Transverse colon (tissue), 4 donors: ENCODE results near the gene FJX1. TPM values are rescaled to one million over a fixed set of nuclear protein-coding genes. Genes with fewer than 3 reads are reported as not detected.
"Not testable (repeated sequence)": the region's sequence is repeated elsewhere in the genome, so short reads cannot be mapped to it uniquely, and the experiment has no call there.

Experiments used
- DNase-seq: peaks from one replicate; pipeline ENCODE4 v3.0.0-alpha.2; 2019
- H3K27ac ChIP-seq, 4 donors: fragments of 200-600 bp; sonication (generic); 2 replicates each; pipeline ENCODE4 v1.5.1; 2016 to 2018; ENCODE audit warnings: inconsistent platforms in 4 of 4
- H3K27me3 ChIP-seq: fragments of 200-600 bp; sonication (generic); 2 replicates; pipeline ENCODE4 v1.5.1; 2017; ENCODE audit warnings: inconsistent platforms
- H3K36me3 ChIP-seq, 4 donors: fragments of 200-600 bp; sonication (generic); 2 replicates each; pipeline ENCODE4 v1.5.1; 2017 to 2019; ENCODE audit warnings: inconsistent platforms in 4 of 4
- H3K4me1 ChIP-seq, 4 donors: fragments of 200-600 bp; sonication (generic); 2 replicates each; pipeline ENCODE4 v1.5.1; 2017 to 2020; ENCODE audit warnings: inconsistent platforms in 4 of 4
- H3K4me3 ChIP-seq, 4 donors: fragments of 200-600 bp; sonication (generic); 1 replicate in 1 of 4; 2 replicates in 3 of 4; pipeline versions ENCODE4 v1.5.1 to v1.6.1; 2017 to 2019; ENCODE audit warnings: inconsistent platforms in 4 of 4
- H3K9me3 ChIP-seq, 2 donors: fragments of 200-600 bp; sonication (generic); 2 replicates each; pipeline ENCODE4 v1.5.1; 2017 to 2019; ENCODE audit warnings: inconsistent platforms in 2 of 2
- EP300 ChIP-seq: sonication (generic); formaldehyde crosslinking; IDR thresholded peaks from one replicate; pipeline ENCODE4 v1.6.1; 2017; ENCODE audit warnings: antibody characterized with exemption, low read depth
- POLR2A ChIP-seq: fragments of 450-650 bp; IDR thresholded peaks from one replicate; pipeline ENCODE4 v1.6.1; 2016; ENCODE audit warnings: antibody characterized with exemption, mild to moderate bottlenecking, moderate library complexity
- POLR2AphosphoS5 ChIP-seq, 3 donors: sonication (generic); formaldehyde crosslinking; IDR thresholded peaks; one replicate each; pipeline ENCODE4 v1.6.1; 2016; ENCODE audit warnings: antibody characterized with exemption in 3 of 3
- WGBS, 2 donors: methylation state at CpG; one replicate each; pipeline ENCODE4 v1.1.5; 2018; ENCODE audit warnings: low coverage in 1 of 2; 5-methylcytosine and 5-hydroxymethylcytosine counted together
- in situ Hi-C, 4 donors: fragments of 200-750 bp; cut with MboI; loops; one replicate each; pipeline versions ENCODE4 v1.15.0 to v1.15.1; 2017; ENCODE audit warnings: low sequenced_read_pairs in 3 of 4, low pct_ligation_motif_present in 1 of 4, low pct_unique_long_range_greater_than_20kb in 1 of 4
- intact Hi-C: fragments of 100-400 bp; cut with DNase I; formaldehyde crosslinking; loops from one replicate; pipeline ENCODE4 v1.15.1; 2023; ENCODE audit warnings: low total_unique reads
- total RNA-seq, 4 donors: library from RNA; depleted of rRNA; stranded (reverse); fragments of >200 nt; gene quantifications; one replicate each; pipeline ENCODE4 v1.1.0, GENCODE V29; 2016
- TF ChIP-seq, protein P1 (sequence below), 5 experiments: fragments of 200-600 bp in 3 of 5; fragments of 450-650 bp in 2 of 5; sonication (generic) in 3 of 5; IDR thresholded peaks; 1 replicate in 2 of 5; 2 replicates in 3 of 5; pipeline ENCODE4 v1.5.1; 2016 to 2017; ENCODE audit warnings: antibody characterized with exemption in 5 of 5, inconsistent platforms in 3 of 5, mild to moderate bottlenecking in 2 of 5, moderate library complexity in 1 of 5

FJX1 gene
- total RNA-seq, 4 donors from 2014 or later, result 0.14 to 2.6 (median 0.64) TPM; not detected in 1

DNA sequence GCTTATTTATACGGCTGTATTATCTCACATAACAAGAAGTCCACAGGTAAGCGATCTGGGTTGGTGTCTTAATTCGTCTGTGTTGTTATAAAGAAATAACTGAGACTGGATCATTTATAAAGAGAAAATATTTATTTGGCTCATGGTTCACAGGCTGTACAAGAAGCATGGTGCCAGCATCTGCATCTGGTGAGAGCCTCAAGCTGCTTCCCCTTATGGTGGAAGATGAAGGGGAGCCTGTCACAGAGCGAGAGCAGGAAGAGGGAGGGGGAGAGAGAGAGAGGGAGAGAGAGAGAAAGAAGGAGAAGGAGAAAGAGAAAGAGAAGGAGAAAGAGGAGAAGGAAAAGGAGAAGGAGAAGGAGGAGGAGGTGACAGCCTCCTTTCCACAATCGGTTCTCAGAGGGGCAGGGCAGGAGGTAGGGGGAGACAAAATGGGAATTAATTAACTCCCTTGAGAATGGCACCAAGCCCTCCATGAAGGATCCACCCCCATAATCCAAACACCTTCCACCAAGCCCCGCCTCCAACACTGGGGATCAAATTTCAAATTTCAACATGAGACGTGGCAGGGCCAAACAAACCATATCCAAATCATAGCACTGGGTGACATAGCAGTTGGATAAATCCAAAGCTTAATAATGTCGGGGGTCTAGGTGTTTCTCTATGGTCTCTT, 29.3 kb downstream of the FJX1 start:
- in situ Hi-C loops, result no loop called here
- TF ChIP-seq, protein P1, sequence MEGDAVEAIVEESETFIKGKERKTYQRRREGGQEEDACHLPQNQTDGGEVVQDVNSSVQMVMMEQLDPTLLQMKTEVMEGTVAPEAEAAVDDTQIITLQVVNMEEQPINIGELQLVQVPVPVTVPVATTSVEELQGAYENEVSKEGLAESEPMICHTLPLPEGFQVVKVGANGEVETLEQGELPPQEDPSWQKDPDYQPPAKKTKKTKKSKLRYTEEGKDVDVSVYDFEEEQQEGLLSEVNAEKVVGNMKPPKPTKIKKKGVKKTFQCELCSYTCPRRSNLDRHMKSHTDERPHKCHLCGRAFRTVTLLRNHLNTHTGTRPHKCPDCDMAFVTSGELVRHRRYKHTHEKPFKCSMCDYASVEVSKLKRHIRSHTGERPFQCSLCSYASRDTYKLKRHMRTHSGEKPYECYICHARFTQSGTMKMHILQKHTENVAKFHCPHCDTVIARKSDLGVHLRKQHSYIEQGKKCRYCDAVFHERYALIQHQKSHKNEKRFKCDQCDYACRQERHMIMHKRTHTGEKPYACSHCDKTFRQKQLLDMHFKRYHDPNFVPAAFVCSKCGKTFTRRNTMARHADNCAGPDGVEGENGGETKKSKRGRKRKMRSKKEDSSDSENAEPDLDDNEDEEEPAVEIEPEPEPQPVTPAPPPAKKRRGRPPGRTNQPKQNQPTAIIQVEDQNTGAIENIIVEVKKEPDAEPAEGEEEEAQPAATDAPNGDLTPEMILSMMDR (IDR thresholded peaks at IDR 0.05), result no peak
- TF ChIP-seq POLR2A (no peak), POLR2AphosphoS5 (IDR thresholded peaks at IDR 0.05) (no peak), EP300 (no peak)
- Histone ChIP-seq H3K27ac (no peak overlapping the region), H3K27me3 (peaks cover 5% of the 10 kb centered on the region), H3K4me1 (no peaks in the 10 kb centered on the region), H3K9me3 (no peaks in the 10 kb centered on the region), H3K4me3 (no peak overlapping the region), H3K36me3 (no peaks in the 10 kb centered on the region)
- WGBS, 2 donors, result 68 to 76% methylated on average over 5 to 8 of the region's 8 CpGs
- DNase-seq, result no peak
- intact Hi-C loops, result no loop called here

- intact Hi-C loops, result no loop called here
- Histone ChIP-seq H3K9me3 (no peaks in the 10 kb centered on the region), H3K27me3 (peaks cover 18% of the 10 kb centered on the region), H3K4me3 (no peak overlapping the region), H3K36me3 (no peaks in the 10 kb centered on the region), H3K4me1 (no peaks in the 10 kb centered on the region), H3K27ac (no peak overlapping the region)
- in situ Hi-C loops, result no loop called here
- no peak for DNase-seq
- TF ChIP-seq EP300 (no peak), POLR2AphosphoS5 (IDR thresholded peaks at IDR 0.05) (no peak)
- 54 to 60% methylated on average over 1 of the region's 1 CpG for WGBS, 2 donors
These were observed 31.7 kb downstream of the FJX1 start for GRCh38 chr11:35650006-35650405.

DNA sequence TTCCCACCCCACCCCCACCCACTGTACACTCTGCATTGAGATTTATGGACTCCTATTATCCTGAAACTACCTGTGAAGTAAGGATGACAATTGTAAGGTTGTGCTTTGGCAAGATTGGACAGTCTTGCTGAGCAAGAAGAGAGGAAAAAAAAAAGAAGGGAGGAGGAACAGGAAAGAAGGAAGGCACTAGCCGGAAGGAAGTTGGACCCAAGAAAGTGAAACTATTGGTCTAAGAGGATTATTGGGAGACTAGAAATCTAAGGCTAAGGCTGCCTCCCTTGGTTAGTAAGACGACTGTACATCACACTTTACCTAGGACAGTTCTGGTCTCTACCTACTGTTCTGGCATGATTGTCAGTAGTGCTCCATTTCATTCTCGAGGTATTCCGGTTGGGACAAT, 32.2 kb downstream of the FJX1 start:
- Histone ChIP-seq H3K27ac (no peak overlapping the region), H3K9me3 (no peaks in the 10 kb centered on the region), H3K4me1 (no peaks in the 10 kb centered on the region), H3K27me3 (peaks cover 21% of the 10 kb centered on the region), H3K36me3 (no peaks in the 10 kb centered on the region), H3K4me3 (no peak overlapping the region)
- TF ChIP-seq EP300 (no peak), POLR2AphosphoS5 (IDR thresholded peaks at IDR 0.05) (no peak), POLR2A (no peak)
- TF ChIP-seq, protein P1 (IDR thresholded peaks at IDR 0.05), result no peak
- in situ Hi-C loops, result no loop called here
- no peak for DNase-seq
- intact Hi-C loops, result no loop called here
- 69 to 84% methylated on average over 4 of the region's 4 CpGs for WGBS, 2 donors

- TF ChIP-seq POLR2AphosphoS5 (IDR thresholded peaks at IDR 0.05), result no peak
- TF ChIP-seq, protein P1 (IDR thresholded peaks at IDR 0.05), result no peak
- TF ChIP-seq EP300, result no peak
- no peak for TF ChIP-seq POLR2A
- H3K27ac ChIP-seq, result no peak overlapping the region
- H3K4me3 ChIP-seq, result no peak overlapping the region
- in situ Hi-C loops (no loop called here), intact Hi-C loops (no loop called here)
- H3K27me3 ChIP-seq, result peaks cover 18% of the 10 kb centered on the region
- 81 to 88% methylated on average over 3 of the region's 3 CpGs for WGBS, 2 donors
- no peak for DNase-seq
- no peaks in the 10 kb centered on the region for H3K9me3 ChIP-seq
- no peaks in the 10 kb centered on the region for H3K4me1 ChIP-seq
- H3K36me3 ChIP-seq, result no peaks in the 10 kb centered on the region
These were observed 33.0 kb downstream of the FJX1 start for GRCh38 chr11:35651263-35651662.

DNA sequence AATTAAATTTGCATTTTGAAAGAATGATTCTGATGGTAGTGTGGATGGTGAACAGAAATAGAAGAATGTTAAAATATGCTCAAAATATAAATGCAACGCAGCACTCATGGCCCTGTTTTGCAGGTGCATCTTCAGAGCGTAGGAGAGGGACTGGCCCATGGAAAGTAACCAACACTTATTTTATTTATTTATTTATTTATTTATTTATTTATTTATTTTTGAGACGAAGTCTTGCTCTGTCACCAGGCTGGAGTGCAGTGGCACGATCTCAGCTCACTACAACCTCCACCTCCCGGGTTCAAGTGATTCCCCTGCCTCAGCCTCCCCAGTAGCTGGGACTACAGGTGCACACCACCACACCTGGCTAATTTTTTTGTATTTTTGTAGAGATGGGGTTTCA, 34.5 kb downstream of the FJX1 start:
- in situ Hi-C loops, H3K4me3 ChIP-seq, H3K27ac ChIP-seq, H3K4me1 ChIP-seq, DNase-seq, intact Hi-C loops, H3K36me3 ChIP-seq, H3K9me3 ChIP-seq: not testable (repeated sequence)
- H3K27me3 ChIP-seq, result peaks cover 33% of the 10 kb centered on the region
- WGBS, 2 donors, result 83 to 88% methylated on average over 5 of the region's 5 CpGs
